Breast epithelium (tissue), 3 donors: ENCODE results near the gene DNAL4.

ENCODE experiments used
- POLR2A ChIP-seq: fragments of 450-650 bp; IDR thresholded peaks from one replicate; pipeline ENCODE4 v1.6.1; 2016; ENCODE audit warnings: antibody characterized with exemption, mild to moderate bottlenecking, moderate library complexity
- TF ChIP-seq, protein P1 (sequence below), 3 donors: fragments of 450-650 bp; IDR thresholded peaks; one replicate each; pipeline ENCODE4 v1.5.1; 2016 to 2017; ENCODE audit warnings: antibody characterized with exemption in 3 of 3, mild to moderate bottlenecking in 3 of 3, moderate library complexity in 3 of 3

DNA sequence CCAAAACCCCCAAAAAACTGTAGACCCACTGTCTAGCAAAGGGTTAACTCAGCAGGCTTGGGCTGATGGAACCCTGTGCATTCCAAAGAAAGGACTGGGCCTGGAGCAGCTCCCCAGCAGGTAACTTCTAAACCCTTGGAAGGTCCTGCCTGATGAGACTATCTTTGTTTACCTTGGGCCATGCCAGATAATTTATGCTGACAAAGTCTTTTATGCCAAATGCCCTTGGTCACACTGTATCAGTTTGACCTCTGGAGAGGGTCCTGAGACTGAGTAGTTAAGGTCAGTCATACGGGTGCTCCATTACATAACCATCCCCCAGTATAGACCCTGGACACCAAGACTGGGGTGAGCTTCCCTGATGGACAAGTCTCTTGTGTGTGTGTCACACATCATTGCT is 21.9 kb upstream of the DNAL4 start:
- TF ChIP-seq, protein P1, sequence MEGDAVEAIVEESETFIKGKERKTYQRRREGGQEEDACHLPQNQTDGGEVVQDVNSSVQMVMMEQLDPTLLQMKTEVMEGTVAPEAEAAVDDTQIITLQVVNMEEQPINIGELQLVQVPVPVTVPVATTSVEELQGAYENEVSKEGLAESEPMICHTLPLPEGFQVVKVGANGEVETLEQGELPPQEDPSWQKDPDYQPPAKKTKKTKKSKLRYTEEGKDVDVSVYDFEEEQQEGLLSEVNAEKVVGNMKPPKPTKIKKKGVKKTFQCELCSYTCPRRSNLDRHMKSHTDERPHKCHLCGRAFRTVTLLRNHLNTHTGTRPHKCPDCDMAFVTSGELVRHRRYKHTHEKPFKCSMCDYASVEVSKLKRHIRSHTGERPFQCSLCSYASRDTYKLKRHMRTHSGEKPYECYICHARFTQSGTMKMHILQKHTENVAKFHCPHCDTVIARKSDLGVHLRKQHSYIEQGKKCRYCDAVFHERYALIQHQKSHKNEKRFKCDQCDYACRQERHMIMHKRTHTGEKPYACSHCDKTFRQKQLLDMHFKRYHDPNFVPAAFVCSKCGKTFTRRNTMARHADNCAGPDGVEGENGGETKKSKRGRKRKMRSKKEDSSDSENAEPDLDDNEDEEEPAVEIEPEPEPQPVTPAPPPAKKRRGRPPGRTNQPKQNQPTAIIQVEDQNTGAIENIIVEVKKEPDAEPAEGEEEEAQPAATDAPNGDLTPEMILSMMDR (IDR thresholded peaks at IDR 0.05): no peak
- TF ChIP-seq POLR2A: no peak
